Keratinocyte (primary cell): ENCODE results near the gene IRX4. TPM values are rescaled to one million over a fixed set of nuclear protein-coding genes. Genes with fewer than 3 reads are reported as not detected.

Experiments used
- DNase-seq: peaks from one replicate; pipeline ENCODE4 v3.0.0-alpha.2; 2011; ENCODE audit warnings: low read depth, missing footprints, low spot score
- FAIRE-seq: peaks from 2 replicates; lab custom pipeline; 2011; peaks lifted over from hg19 to GRCh38; lab: Jason Lieb, UNC
- H2AFZ ChIP-seq: 2 replicates; pipeline ENCODE4 v1.6.0; 2012; ENCODE audit warnings: low read length, control low read depth, inconsistent platforms; ENCODE audit not compliant: control insufficient read depth
- H3K27ac ChIP-seq: 2 replicates; pipeline ENCODE4 v1.5.1; 2011; ENCODE audit warnings: low read length; ENCODE audit not compliant: control insufficient read depth, insufficient read depth
- H3K27me3 ChIP-seq: 3 replicates; pipeline ENCODE4 v1.6.0; 2011; ENCODE audit warnings: low read length; ENCODE audit not compliant: control insufficient read depth, insufficient read depth; ENCODE audit errors: extremely low read depth
- H3K36me3 ChIP-seq, 2 experiments: 2 replicates in 1 of 2; 3 replicates in 1 of 2; pipeline ENCODE4 v1.5.1; 2011; ENCODE audit warnings: low read length in 2 of 2, mild to moderate bottlenecking in 1 of 2; ENCODE audit not compliant: control insufficient read depth in 2 of 2, insufficient read depth in 2 of 2; ENCODE audit errors: extremely low read depth in 1 of 2
- H3K4me1 ChIP-seq: 3 replicates; pipeline ENCODE4 v1.5.1; 2011; ENCODE audit warnings: low read length; ENCODE audit not compliant: control insufficient read depth, insufficient read depth; ENCODE audit errors: extremely low read depth
- H3K4me2 ChIP-seq: 3 replicates; pipeline ENCODE4 v1.6.0; 2011; ENCODE audit warnings: low read depth, low read length; ENCODE audit not compliant: control insufficient read depth, insufficient read depth; ENCODE audit errors: extremely low read depth
- H3K4me3 ChIP-seq, 3 experiments: fragments of 200-600 bp in 1 of 3; sonication (generic) in 1 of 3; 2 replicates in 2 of 3; 3 replicates in 1 of 3; pipeline ENCODE4 v1.5.1; 2011 to 2016; ENCODE audit warnings: low read length in 3 of 3, mild to moderate bottlenecking in 3 of 3, control low read depth in 2 of 3, inconsistent platforms in 1 of 3, low read depth in 1 of 3, mixed read lengths in 1 of 3, mixed run types in 1 of 3, moderate library complexity in 1 of 3; ENCODE audit not compliant: control insufficient read depth in 2 of 3, insufficient read depth in 2 of 3; ENCODE audit errors: extremely low read depth in 1 of 3
- H3K79me2 ChIP-seq: 2 replicates; pipeline ENCODE4 v1.6.0; 2012; ENCODE audit warnings: low read length; ENCODE audit not compliant: control insufficient read depth, insufficient read depth
- H3K9ac ChIP-seq: 3 replicates; pipeline ENCODE4 v1.6.0; 2011; ENCODE audit warnings: low read length; ENCODE audit not compliant: control insufficient read depth, insufficient read depth; ENCODE audit errors: extremely low read depth
- H3K9me1 ChIP-seq: 3 replicates; pipeline ENCODE4 v1.6.0; 2011; ENCODE audit warnings: low read length; ENCODE audit not compliant: control insufficient read depth, insufficient read depth; ENCODE audit errors: extremely low read depth
- H3K9me3 ChIP-seq: 2 replicates; pipeline ENCODE4 v1.5.1; 2012; ENCODE audit warnings: low read depth, low read length; ENCODE audit not compliant: control insufficient read depth
- H4K20me1 ChIP-seq: 3 replicates; pipeline ENCODE4 v1.6.0; 2011; ENCODE audit warnings: low read length; ENCODE audit not compliant: control insufficient read depth, insufficient read depth; ENCODE audit errors: extremely low read depth
- CTCF ChIP-seq, 3 experiments: IDR thresholded peaks in 1 of 3; conservative IDR thresholded peaks in 1 of 3; optimal IDR thresholded peaks in 1 of 3; 2 replicates in 2 of 3; 3 replicates in 1 of 3; pipeline versions ENCODE3 to v1.5.1; 2011; ENCODE audit warnings: low read length in 3 of 3, mild to moderate bottlenecking in 3 of 3, moderate library complexity in 2 of 3, control low read depth in 1 of 3, inconsistent platforms in 1 of 3; ENCODE audit not compliant: insufficient read depth in 2 of 3; ENCODE audit errors: extremely low read depth in 1 of 3
- EZH2 ChIP-seq: IDR thresholded peaks from one replicate; pipeline ENCODE4 v1.6.1; 2012; ENCODE audit warnings: inconsistent platforms, mild to moderate bottlenecking, low read length, moderate library complexity
- dilution Hi-C: fragments of 300-500 bp; cut with MboI; formaldehyde crosslinking; loops from one replicate; pipeline ENCODE4 v1.7.0; 2020; ENCODE audit warnings: low sequenced_read_pairs; ENCODE audit not compliant: extremely low pct_ligation_motif_present
- polyA plus RNA-seq, 5 experiments: library from polyadenylated mRNA; depleted of rRNA in 3 of 5; stranded (reverse) in 3 of 5; stranded (forward) in 1 of 5; unstranded in 1 of 5; fragments of >200 nt; gene quantifications; 1 replicate in 1 of 5; 2 replicates in 3 of 5; 3 replicates in 1 of 5; pipeline versions ENCODE4 v1.2.1 to v1.2.3, GENCODE V29; 2011 to 2012; ENCODE audit warnings: missing spikeins in 2 of 5, low read depth in 1 of 5, low replicate concordance in 1 of 5

Gene IRX4
- polyA plus RNA-seq, 1 donor (not counting 4 experiments of a cell fraction or from before 2014, with no cell fraction given), result 18.2 TPM

- Histone ChIP-seq H3K4me3 (no peak overlapping the region), H3K36me3 (no peaks in the 10 kb centered on the region), H3K9me1 (no peaks in the 10 kb centered on the region), H3K27me3 (no peaks in the 10 kb centered on the region), H3K79me2 (no peaks in the 10 kb centered on the region), H3K4me2 (no peak overlapping the region), H2AFZ (no peak overlapping the region), H4K20me1 (no peaks in the 10 kb centered on the region), H3K4me1 (peaks cover 8% of the 10 kb centered on the region), H3K9ac (no peak overlapping the region), H3K9me3 (no peaks in the 10 kb centered on the region), H3K27ac (no peak overlapping the region)
- no peak for TF ChIP-seq CTCF (optimal IDR thresholded peaks at IDR 0.05 in 1 of 3, IDR thresholded peaks at IDR 0.05 in 1 of 3, conservative IDR thresholded peaks at IDR 0.05 in 1 of 3; ENCODE audit: extremely low read depth in 1 of 3, insufficient read depth in 2 of 3, low read length in 3 of 3)
- TF ChIP-seq EZH2, result no peak
- DNase-seq, result no peak
- FAIRE-seq, result no peak
- dilution Hi-C loops, result no loop called here
These were observed 43.3 kb upstream of the IRX4 start for GRCh38 chr5:1926071-1926440.

- Histone ChIP-seq H3K79me2 (no peaks in the 10 kb centered on the region), H4K20me1 (no peaks in the 10 kb centered on the region), H3K9ac (no peak overlapping the region), H3K27ac (no peak overlapping the region), H3K4me3 (no peak overlapping the region), H3K4me2 (no peak overlapping the region), H2AFZ (no peak overlapping the region), H3K9me1 (no peaks in the 10 kb centered on the region), H3K27me3 (no peaks in the 10 kb centered on the region), H3K4me1 (peaks cover 5% of the 10 kb centered on the region), H3K9me3 (no peaks in the 10 kb centered on the region), H3K36me3 (no peaks in the 10 kb centered on the region)
- FAIRE-seq (no peak), DNase-seq (no peak)
- dilution Hi-C loops, result no loop called here
- TF ChIP-seq EZH2 (no peak), CTCF (optimal IDR thresholded peaks at IDR 0.05 in 1 of 3, IDR thresholded peaks at IDR 0.05 in 1 of 3, conservative IDR thresholded peaks at IDR 0.05 in 1 of 3; ENCODE audit: extremely low read depth in 1 of 3, insufficient read depth in 2 of 3, low read length in 3 of 3) (no peak)
These were observed 42.7 kb upstream of the IRX4 start for GRCh38 chr5:1925111-1926070.
